ENCODE data around the gene CLEC11A. TPM values are rescaled to one million over a fixed set of nuclear protein-coding genes. Genes with fewer than 3 reads are reported as not detected.

The CLEC11A gene
- total RNA-seq, 1 experiment from 2014 or later: not detected

DNA sequence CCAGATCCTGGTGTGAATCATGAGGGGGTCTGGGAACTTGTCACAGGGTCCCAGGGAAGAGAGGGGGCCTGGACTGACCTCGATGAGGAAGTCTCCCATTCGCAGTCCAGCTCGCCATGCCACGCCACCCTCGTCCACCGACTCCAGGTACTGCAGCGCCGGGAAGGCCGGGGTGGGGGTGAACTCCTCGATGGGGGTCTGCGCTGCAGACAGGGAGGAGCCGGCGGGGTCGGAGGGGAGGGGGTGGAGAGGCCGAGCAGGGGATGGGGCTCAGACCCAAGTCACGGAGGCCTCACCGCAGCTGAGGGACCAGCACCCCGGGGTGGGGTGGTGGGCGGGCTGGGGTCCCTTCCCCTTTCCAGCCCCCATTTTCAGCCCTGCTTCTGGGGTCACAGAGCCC is 34.4 kb upstream of the CLEC11A start:
- intact Hi-C loops (cut with micrococcal nuclease; ENCODE audit: unreplicated experiment) (no loop called here), in situ Hi-C loops (cut with HindIII; ENCODE audit: low pct_unique_long_range_greater_than_20kb, low sequenced_read_pairs) (no loop called here)
- ATAC-seq (no peak), DNase-seq (ENCODE audit: low read depth, low spot score) (no peak)
- Histone ChIP-seq H3K9me3 (ENCODE audit: control insufficient read depth, insufficient read depth, low read depth, low read length) (no peaks in the 10 kb centered on the region), H3K4me3 (ENCODE audit: low read depth in 2 of 2, low read length in 2 of 2) (no peak overlapping the region), H3K27ac (ENCODE audit: low read length) (no peak overlapping the region), H3K36me3 (ENCODE audit: control insufficient read depth, insufficient read depth, low read length) (no peaks in the 10 kb centered on the region), H3K4me1 (ENCODE audit: control insufficient read depth, insufficient read depth, low read length) (no peaks in the 10 kb centered on the region), H3K27me3 (ENCODE audit: control insufficient read depth, insufficient read depth, low read length) (peaks cover under 1% of the 10 kb centered on the region; the same call in 1 of the 2 replicates)
- no TSS peak for BruUV-seq (replicated peaks)
- ChIA-PET POLR2A (no interaction called here), CTCF (interaction anchor here (0.8 kb wide), 1 partner anchor 30 kb away, joined by 17 read pairs; no protein-coding TSS in a partner anchor)
- TF ChIP-seq, protein P1, sequence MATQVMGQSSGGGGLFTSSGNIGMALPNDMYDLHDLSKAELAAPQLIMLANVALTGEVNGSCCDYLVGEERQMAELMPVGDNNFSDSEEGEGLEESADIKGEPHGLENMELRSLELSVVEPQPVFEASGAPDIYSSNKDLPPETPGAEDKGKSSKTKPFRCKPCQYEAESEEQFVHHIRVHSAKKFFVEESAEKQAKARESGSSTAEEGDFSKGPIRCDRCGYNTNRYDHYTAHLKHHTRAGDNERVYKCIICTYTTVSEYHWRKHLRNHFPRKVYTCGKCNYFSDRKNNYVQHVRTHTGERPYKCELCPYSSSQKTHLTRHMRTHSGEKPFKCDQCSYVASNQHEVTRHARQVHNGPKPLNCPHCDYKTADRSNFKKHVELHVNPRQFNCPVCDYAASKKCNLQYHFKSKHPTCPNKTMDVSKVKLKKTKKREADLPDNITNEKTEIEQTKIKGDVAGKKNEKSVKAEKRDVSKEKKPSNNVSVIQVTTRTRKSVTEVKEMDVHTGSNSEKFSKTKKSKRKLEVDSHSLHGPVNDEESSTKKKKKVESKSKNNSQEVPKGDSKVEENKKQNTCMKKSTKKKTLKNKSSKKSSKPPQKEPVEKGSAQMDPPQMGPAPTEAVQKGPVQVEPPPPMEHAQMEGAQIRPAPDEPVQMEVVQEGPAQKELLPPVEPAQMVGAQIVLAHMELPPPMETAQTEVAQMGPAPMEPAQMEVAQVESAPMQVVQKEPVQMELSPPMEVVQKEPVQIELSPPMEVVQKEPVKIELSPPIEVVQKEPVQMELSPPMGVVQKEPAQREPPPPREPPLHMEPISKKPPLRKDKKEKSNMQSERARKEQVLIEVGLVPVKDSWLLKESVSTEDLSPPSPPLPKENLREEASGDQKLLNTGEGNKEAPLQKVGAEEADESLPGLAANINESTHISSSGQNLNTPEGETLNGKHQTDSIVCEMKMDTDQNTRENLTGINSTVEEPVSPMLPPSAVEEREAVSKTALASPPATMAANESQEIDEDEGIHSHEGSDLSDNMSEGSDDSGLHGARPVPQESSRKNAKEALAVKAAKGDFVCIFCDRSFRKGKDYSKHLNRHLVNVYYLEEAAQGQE (IDR thresholded peaks at IDR 0.05; ENCODE audit: insufficient read depth in 1 of 2, low read depth in 2 of 2, low read length in 1 of 2): no peak
- TF ChIP-seq TCF7L2 (IDR thresholded peaks at IDR 0.05; ENCODE audit: low read depth, low read length): no peak
- TF ChIP-seq POLR2AphosphoS5 (IDR thresholded peaks at IDR 0.05; ENCODE audit: low read depth, low read length): no peak
- TF ChIP-seq, protein P2, sequence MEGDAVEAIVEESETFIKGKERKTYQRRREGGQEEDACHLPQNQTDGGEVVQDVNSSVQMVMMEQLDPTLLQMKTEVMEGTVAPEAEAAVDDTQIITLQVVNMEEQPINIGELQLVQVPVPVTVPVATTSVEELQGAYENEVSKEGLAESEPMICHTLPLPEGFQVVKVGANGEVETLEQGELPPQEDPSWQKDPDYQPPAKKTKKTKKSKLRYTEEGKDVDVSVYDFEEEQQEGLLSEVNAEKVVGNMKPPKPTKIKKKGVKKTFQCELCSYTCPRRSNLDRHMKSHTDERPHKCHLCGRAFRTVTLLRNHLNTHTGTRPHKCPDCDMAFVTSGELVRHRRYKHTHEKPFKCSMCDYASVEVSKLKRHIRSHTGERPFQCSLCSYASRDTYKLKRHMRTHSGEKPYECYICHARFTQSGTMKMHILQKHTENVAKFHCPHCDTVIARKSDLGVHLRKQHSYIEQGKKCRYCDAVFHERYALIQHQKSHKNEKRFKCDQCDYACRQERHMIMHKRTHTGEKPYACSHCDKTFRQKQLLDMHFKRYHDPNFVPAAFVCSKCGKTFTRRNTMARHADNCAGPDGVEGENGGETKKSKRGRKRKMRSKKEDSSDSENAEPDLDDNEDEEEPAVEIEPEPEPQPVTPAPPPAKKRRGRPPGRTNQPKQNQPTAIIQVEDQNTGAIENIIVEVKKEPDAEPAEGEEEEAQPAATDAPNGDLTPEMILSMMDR (IDR thresholded peaks at IDR 0.05): no peak
- TF ChIP-seq SIN3A (IDR thresholded peaks at IDR 0.05; ENCODE audit: borderline replicate concordance, insufficient read depth, low read depth, low read length): no peak

DNA sequence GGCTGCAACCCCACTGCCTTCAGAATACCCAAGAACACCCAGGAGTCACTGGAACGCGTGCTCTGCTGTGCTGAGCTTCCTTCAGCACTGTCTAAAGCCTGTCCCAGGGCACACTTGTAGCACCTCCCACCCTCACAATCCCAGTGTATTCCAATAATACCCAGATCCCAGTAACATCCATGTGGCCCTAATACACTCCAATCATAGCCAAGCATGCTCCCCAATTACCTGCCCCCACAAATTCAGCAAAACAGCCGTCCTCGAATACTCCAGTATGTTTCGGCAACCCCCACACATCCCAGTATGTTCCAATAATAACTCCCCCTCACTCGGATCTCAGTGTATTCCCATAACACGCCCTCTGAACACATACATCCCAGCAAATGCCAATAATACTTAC is 32.7 kb upstream of the CLEC11A start:
- in situ Hi-C loops (cut with HindIII; ENCODE audit: low pct_unique_long_range_greater_than_20kb, low sequenced_read_pairs): no loop called here
- no peaks in the 10 kb centered on the region for H3K36me3 ChIP-seq (ENCODE audit: control insufficient read depth, insufficient read depth, low read length)
- H3K27me3 ChIP-seq (ENCODE audit: control insufficient read depth, insufficient read depth, low read length): no peaks in the 10 kb centered on the region; the same call in 1 of the 2 replicates
- no peak for TF ChIP-seq SIN3A (IDR thresholded peaks at IDR 0.05; ENCODE audit: borderline replicate concordance, insufficient read depth, low read depth, low read length)
- TF ChIP-seq, protein P2 (IDR thresholded peaks at IDR 0.05): no peak
- TF ChIP-seq POLR2AphosphoS5 (IDR thresholded peaks at IDR 0.05; ENCODE audit: low read depth, low read length): no peak
- TF ChIP-seq, protein P1 (IDR thresholded peaks at IDR 0.05; ENCODE audit: insufficient read depth in 1 of 2, low read depth in 2 of 2, low read length in 1 of 2): no peak
- TF ChIP-seq TCF7L2 (IDR thresholded peaks at IDR 0.05; ENCODE audit: low read depth, low read length): no peak
- ChIA-PET CTCF (no interaction called here), POLR2A (no interaction called here)
- no peak for DNase-seq (ENCODE audit: low read depth, low spot score)
- no peaks in the 10 kb centered on the region for H3K9me3 ChIP-seq (ENCODE audit: control insufficient read depth, insufficient read depth, low read depth, low read length)
- intact Hi-C loops (cut with micrococcal nuclease; ENCODE audit: unreplicated experiment): no loop called here
- no peaks in the 10 kb centered on the region for H3K4me1 ChIP-seq (ENCODE audit: control insufficient read depth, insufficient read depth, low read length)
- no peak for ATAC-seq
- no TSS peak for BruUV-seq (replicated peaks)
- H3K27ac ChIP-seq (ENCODE audit: low read length): no peak overlapping the region
- H3K4me3 ChIP-seq (ENCODE audit: low read depth in 2 of 2, low read length in 2 of 2): no peak overlapping the region

All from Panc1 (cell line).